ENCODE data around the gene DOCK2.

- TF ChIP-seq CTCF (IDR thresholded peaks at IDR 0.05) (no peak), MEF2A (IDR thresholded peaks at IDR 0.05; ENCODE audit: borderline replicate concordance, low read depth) (no peak), TCF12 (IDR thresholded peaks at IDR 0.05) (no peak)
- TF ChIP-seq, protein P1, sequence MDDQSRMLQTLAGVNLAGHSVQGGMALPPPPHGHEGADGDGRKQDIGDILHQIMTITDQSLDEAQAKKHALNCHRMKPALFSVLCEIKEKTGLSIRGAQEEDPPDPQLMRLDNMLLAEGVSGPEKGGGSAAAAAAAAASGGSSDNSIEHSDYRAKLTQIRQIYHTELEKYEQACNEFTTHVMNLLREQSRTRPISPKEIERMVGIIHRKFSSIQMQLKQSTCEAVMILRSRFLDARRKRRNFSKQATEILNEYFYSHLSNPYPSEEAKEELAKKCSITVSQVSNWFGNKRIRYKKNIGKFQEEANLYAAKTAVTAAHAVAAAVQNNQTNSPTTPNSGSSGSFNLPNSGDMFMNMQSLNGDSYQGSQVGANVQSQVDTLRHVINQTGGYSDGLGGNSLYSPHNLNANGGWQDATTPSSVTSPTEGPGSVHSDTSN (IDR thresholded peaks at IDR 0.05), result no peak
These were observed 21.5 kb upstream of the DOCK2 start for GRCh38 chr5:169615561-169615960.

Measured in SK-N-SH (cell line).